Lower leg skin (tissue), 4 donors: ENCODE data around the gene CAPN13. TPM values are rescaled to one million over a fixed set of nuclear protein-coding genes. Genes with fewer than 3 reads are reported as not detected.
A peak's percentile ranks its signal among the peaks of the same experiment; 100 is the strongest.

Source experiments
- DNase-seq, 2 donors: peaks; one replicate each; pipeline ENCODE4 v3.0.0-alpha.2; 2019; ENCODE audit warnings: low spot score in 2 of 2
- H3K4me3 ChIP-seq: fragments of 200-600 bp; sonication (generic); 2 replicates; pipeline ENCODE4 v1.5.1; 2017; ENCODE audit warnings: mild to moderate bottlenecking, low read depth; ENCODE audit not compliant: poor library complexity, severe bottlenecking
- POLR2A ChIP-seq, 2 donors: fragments of 450-650 bp; IDR thresholded peaks; one replicate each; pipeline ENCODE4 v1.6.1; 2016 to 2017; ENCODE audit warnings: antibody characterized with exemption in 2 of 2, mild to moderate bottlenecking in 1 of 2, moderate library complexity in 1 of 2
- WGBS, 2 donors: methylation state at CpG; one replicate each; pipeline ENCODE4 v1.1.5; 2018; 5-methylcytosine and 5-hydroxymethylcytosine counted together
- intact Hi-C: fragments of 100-400 bp; cut with DNase I; formaldehyde crosslinking; loops from one replicate; pipeline ENCODE4 v1.15.0; 2023; ENCODE audit warnings: low total_unique reads
- total RNA-seq, 4 donors: library from RNA; depleted of rRNA; stranded (reverse); fragments of >200 nt; gene quantifications; one replicate each; pipeline ENCODE4 v1.1.0, GENCODE V29; 2016
- TF ChIP-seq, protein P1 (sequence below), 3 donors: fragments of 450-650 bp; IDR thresholded peaks; one replicate each; pipeline ENCODE4 v1.5.1; 2016; ENCODE audit warnings: antibody characterized with exemption in 3 of 3, mild to moderate bottlenecking in 3 of 3, moderate library complexity in 2 of 3

CAPN13 gene
- total RNA-seq, 4 donors from 2014 or later = 0.10 to 0.45 (median 0.11) TPM; not detected in 1

- peak in 1 of 2 donors; percentile 63 for DNase-seq
- no peak overlapping the region for H3K4me3 ChIP-seq
- intact Hi-C loops = no loop called here
- TF ChIP-seq POLR2A (IDR thresholded peaks at IDR 0.05) = no peak
- TF ChIP-seq, protein P1, sequence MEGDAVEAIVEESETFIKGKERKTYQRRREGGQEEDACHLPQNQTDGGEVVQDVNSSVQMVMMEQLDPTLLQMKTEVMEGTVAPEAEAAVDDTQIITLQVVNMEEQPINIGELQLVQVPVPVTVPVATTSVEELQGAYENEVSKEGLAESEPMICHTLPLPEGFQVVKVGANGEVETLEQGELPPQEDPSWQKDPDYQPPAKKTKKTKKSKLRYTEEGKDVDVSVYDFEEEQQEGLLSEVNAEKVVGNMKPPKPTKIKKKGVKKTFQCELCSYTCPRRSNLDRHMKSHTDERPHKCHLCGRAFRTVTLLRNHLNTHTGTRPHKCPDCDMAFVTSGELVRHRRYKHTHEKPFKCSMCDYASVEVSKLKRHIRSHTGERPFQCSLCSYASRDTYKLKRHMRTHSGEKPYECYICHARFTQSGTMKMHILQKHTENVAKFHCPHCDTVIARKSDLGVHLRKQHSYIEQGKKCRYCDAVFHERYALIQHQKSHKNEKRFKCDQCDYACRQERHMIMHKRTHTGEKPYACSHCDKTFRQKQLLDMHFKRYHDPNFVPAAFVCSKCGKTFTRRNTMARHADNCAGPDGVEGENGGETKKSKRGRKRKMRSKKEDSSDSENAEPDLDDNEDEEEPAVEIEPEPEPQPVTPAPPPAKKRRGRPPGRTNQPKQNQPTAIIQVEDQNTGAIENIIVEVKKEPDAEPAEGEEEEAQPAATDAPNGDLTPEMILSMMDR (IDR thresholded peaks at IDR 0.05) = no peak
- 83 to 91% methylated on average over 8 of the region's 8 CpGs for WGBS, 2 donors
Measured at GRCh38 chr2:30761226-30761625, 46.0 kb downstream of the CAPN13 start.

GRCh38 chr2:30759481-30759880, 47.8 kb downstream of the CAPN13 start:
- peak in 1 of 2 donors; percentile 56 for DNase-seq
- WGBS, 2 donors = 92 to 94% methylated on average over 14 of the region's 14 CpGs
- TF ChIP-seq POLR2A (IDR thresholded peaks at IDR 0.05) = no peak
- TF ChIP-seq, protein P1 (IDR thresholded peaks at IDR 0.05) = no peak
- intact Hi-C loops = no loop called here
- H3K4me3 ChIP-seq = no peak overlapping the region

DNA sequence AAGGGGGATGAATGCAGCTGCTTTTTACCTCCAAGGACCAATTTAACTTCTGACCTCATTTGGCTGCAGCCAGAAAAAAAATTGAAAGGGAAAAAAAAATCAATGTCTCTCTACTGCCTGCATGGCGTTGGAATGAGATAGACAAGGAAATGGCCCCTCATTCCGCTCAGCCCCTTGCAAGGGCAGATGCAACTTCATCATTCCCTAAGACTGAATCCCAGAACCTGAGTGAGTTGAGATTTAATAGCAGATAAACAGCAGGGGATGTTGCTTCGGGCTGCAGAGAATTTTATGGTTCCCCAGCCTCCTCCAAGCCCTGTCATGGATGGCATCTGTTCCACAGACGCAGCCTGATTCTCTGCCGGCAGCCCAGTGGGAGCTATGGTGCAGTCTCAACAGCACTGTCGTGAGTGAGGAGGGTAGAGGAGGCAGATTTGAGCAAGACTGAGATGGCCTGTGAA, 49.0 kb downstream of the CAPN13 start:
- intact Hi-C loops = no loop called here
- peak in 1 of 2 donors; percentile 48 for DNase-seq
- no peak for TF ChIP-seq POLR2A (IDR thresholded peaks at IDR 0.05)
- 10 to 25% methylated on average over 6 of the region's 6 CpGs for WGBS, 2 donors
- H3K4me3 ChIP-seq = no peak overlapping the region

DNA sequence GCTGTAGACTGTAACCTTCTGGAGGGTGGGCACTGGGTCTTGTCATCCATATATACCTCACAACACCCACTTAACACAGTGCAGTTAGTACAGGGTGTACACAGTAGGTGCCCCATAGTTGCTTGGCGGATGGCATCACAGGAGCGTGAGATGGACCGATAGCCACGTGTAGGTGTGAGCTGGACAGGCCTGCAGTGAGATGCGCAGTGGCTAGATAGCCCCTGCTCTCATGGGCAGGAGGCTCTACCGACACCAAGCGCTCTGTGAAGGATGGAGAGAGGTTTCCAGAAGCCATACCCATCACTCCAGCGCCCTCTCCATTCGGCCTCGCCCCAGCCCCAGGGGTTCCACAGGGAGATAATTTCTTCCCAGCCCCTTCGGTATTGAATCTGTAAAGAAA, 49.5 kb downstream of the CAPN13 start:
- WGBS, 2 donors = 71 to 76% methylated on average over 11 of the region's 11 CpGs
- TF ChIP-seq, protein P1 (IDR thresholded peaks at IDR 0.05) = no peak
- TF ChIP-seq POLR2A (IDR thresholded peaks at IDR 0.05) = no peak
- H3K4me3 ChIP-seq = no peak overlapping the region
- peak in 1 of 2 donors; percentile 20 for DNase-seq
- intact Hi-C loops = no loop called here

GRCh38 chr2:30756971-30757370, 50.3 kb downstream of the CAPN13 start:
- intact Hi-C loops = no loop called here
- 67 to 83% methylated on average over 9 of the region's 9 CpGs for WGBS, 2 donors
- H3K4me3 ChIP-seq = no peak overlapping the region
- TF ChIP-seq, protein P1 (IDR thresholded peaks at IDR 0.05) = no peak
- TF ChIP-seq POLR2A (IDR thresholded peaks at IDR 0.05) = no peak
- DNase-seq = peak in 1 of 2 donors; percentile 66

- 34 to 35% methylated on average over 9 of the region's 9 CpGs for WGBS, 2 donors
- intact Hi-C loops = no loop called here
- TF ChIP-seq POLR2A (IDR thresholded peaks at IDR 0.05) = no peak
- H3K4me3 ChIP-seq = no peak overlapping the region
- no peak for DNase-seq
Measured at GRCh38 chr2:30756051-30756719, 51.1 kb downstream of the CAPN13 start.

DNA sequence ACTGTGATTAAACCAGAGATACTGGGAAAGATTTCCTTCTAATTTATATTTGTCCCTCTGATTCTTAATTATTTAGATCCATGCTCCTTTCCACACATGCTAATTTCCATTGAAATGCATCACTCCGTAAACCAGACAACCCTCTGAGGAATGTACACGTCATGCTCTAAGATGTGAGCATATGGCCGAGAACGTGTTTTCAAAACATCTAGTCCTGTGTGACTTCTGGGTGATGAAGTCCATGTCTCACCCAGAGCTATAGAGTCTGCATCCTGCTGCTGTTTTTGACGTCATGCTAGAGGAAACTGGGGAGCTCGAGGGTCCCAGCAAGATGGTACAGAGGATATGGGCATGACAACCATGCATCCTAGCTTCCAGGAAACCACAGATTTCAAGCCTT, 53.6 kb downstream of the CAPN13 start:
- H3K4me3 ChIP-seq = no peak overlapping the region
- WGBS, 2 donors = 81% methylated on average over 6 of the region's 6 CpGs
- DNase-seq = no peak
- intact Hi-C loops = no loop called here
- TF ChIP-seq, protein P1 (IDR thresholded peaks at IDR 0.05) = no peak
- no peak for TF ChIP-seq POLR2A (IDR thresholded peaks at IDR 0.05)
